Common myeloid progenitor, CD34-positive (primary cell): ENCODE results near the gene THEM4.
"Not testable (repeated sequence)": the region's sequence is repeated elsewhere in the genome, so short reads cannot be mapped to it uniquely, and the experiment has no call there.

Source experiments
- CTCF ChIA-PET: fragments of 350-600 bp; sonication (Branson Sonifier 250); formaldehyde crosslinking; loops from one replicate; lab custom pipeline; 2021; ENCODE audit warnings: antibody characterized with exemption; lab: Charles Lee
- POLR2A ChIA-PET: fragments of 350-600 bp; sonication (Branson Sonifier 250); formaldehyde crosslinking; loops from one replicate; lab custom pipeline; 2021; ENCODE audit warnings: antibody characterized with exemption; lab: Charles Lee
- DNase-seq, 3 donors: peaks; one replicate each; pipeline versions ENCODE4 v3.0.0 to v3.0.0-alpha.2; 2013
- H3K27ac ChIP-seq, 2 experiments: 1 replicate in 1 of 2; 2 replicates in 1 of 2; pipeline ENCODE4 v1.7.0; 2013; ENCODE audit warnings: inconsistent platforms in 2 of 2, low read length in 2 of 2, mild to moderate bottlenecking in 2 of 2, low read depth in 1 of 2, moderate library complexity in 1 of 2; ENCODE audit not compliant: severe bottlenecking in 2 of 2, insufficient read depth in 1 of 2, poor library complexity in 1 of 2
- H3K27me3 ChIP-seq, 5 experiments: replicated peaks in 2 of 5; 1 replicate in 3 of 5; 2 replicates in 2 of 5; pipeline versions ENCODE4 v1.6.1 to v1.7.0; 2013; ENCODE audit warnings: low read length in 4 of 5, mild to moderate bottlenecking in 2 of 5, moderate library complexity in 2 of 5, inconsistent platforms in 1 of 5; ENCODE audit not compliant: insufficient read depth in 5 of 5, control insufficient read depth in 4 of 5
- H3K36me3 ChIP-seq, 4 experiments: 1 replicate in 2 of 4; 2 replicates in 2 of 4; pipeline versions ENCODE4 v1.6.1 to v1.7.0; 2013; ENCODE audit warnings: low read length in 3 of 4, control low read depth in 1 of 4, mild to moderate bottlenecking in 1 of 4; ENCODE audit not compliant: control insufficient read depth in 4 of 4, insufficient read depth in 4 of 4
- H3K4me1 ChIP-seq, 4 experiments: 1 replicate in 3 of 4; 2 replicates in 1 of 4; pipeline versions ENCODE4 v1.6.1 to v1.7.1; 2013; ENCODE audit warnings: low read length in 3 of 4, mild to moderate bottlenecking in 3 of 4, control low read depth in 1 of 4, inconsistent platforms in 1 of 4, moderate library complexity in 1 of 4; ENCODE audit not compliant: control insufficient read depth in 4 of 4, insufficient read depth in 4 of 4; ENCODE audit errors: control extremely low read depth in 1 of 4
- H3K4me3 ChIP-seq, 7 experiments: 1 replicate in 4 of 7; 2 replicates in 3 of 7; pipeline versions ENCODE4 v1.5.1 to v1.7.0; 2013; ENCODE audit warnings: mild to moderate bottlenecking in 7 of 7, low read length in 6 of 7, moderate library complexity in 6 of 7, inconsistent platforms in 2 of 7, low read depth in 2 of 7, control low read depth in 1 of 7; ENCODE audit not compliant: insufficient read depth in 4 of 7, control insufficient read depth in 1 of 7; ENCODE audit errors: extremely low read depth in 1 of 7
- H3K9me3 ChIP-seq, 5 experiments: 1 replicate in 4 of 5; 2 replicates in 1 of 5; pipeline versions ENCODE4 v1.6.1 to v1.7.1; 2013; ENCODE audit warnings: low read length in 4 of 5, mild to moderate bottlenecking in 2 of 5, inconsistent platforms in 1 of 5, low read depth in 1 of 5, moderate library complexity in 1 of 5; ENCODE audit not compliant: control insufficient read depth in 4 of 5, insufficient read depth in 2 of 5; ENCODE audit errors: control extremely low read depth in 1 of 5
- WGBS: methylation state at CpG from one replicate; pipeline ENCODE4 v1.1.5; 2013; ENCODE audit not compliant: insufficient coverage; 5-methylcytosine and 5-hydroxymethylcytosine counted together

Gene THEM4

GRCh38 chr1:151885479-151885878, 23.8 kb downstream of the THEM4 start:
- Histone ChIP-seq H3K9me3 (no peaks in the 10 kb centered on the region), H3K36me3 (peaks cover 3 to 30% (median 10%) of the 10 kb centered on the region in 4 experiments), H3K27ac (no peak overlapping the region), H3K4me3 (no peak overlapping the region), H3K27me3 (no peaks in the 10 kb centered on the region), H3K4me1 (no peaks in the 10 kb centered on the region)
- ChIA-PET POLR2A (interaction anchor here (0.7 kb wide), 1 partner anchor 564 kb away, joined by 3 read pairs; no protein-coding TSS in a partner anchor), CTCF (interaction anchor here (1.4 to 3.1 kb wide), 3 partner anchors 9 to 116 kb away, joined by 3 to 15 read pairs (median 7); no protein-coding TSS in a partner anchor)
- no peak for DNase-seq
- no CpG with 5 or more reads among the region's 1 CpG for WGBS

- not testable (repeated sequence) for H3K27ac ChIP-seq, H3K4me3 ChIP-seq, H3K9me3 ChIP-seq, H3K27me3 ChIP-seq, DNase-seq, H3K4me1 ChIP-seq
- H3K36me3 ChIP-seq = peaks cover 3 to 25% (median 9%) of the 10 kb centered on the region in 4 experiments
- ChIA-PET POLR2A (interaction anchor here (0.7 kb wide), 1 partner anchor 565 kb away, joined by 3 read pairs; no protein-coding TSS in a partner anchor), CTCF (interaction anchor here (0.8 to 3.1 kb wide), 4 partner anchors 10 to 116 kb away, joined by 3 to 15 read pairs (median 3); no protein-coding TSS in a partner anchor)
- WGBS = 100% methylated on average over 3 of the region's 5 CpGs
Measured at GRCh38 chr1:151884879-151885278, 24.4 kb downstream of the THEM4 start.

GRCh38 chr1:151884445-151884844, 24.9 kb downstream of the THEM4 start:
- WGBS = no CpG with 5 or more reads among the region's 3 CpGs
- H3K27ac ChIP-seq, POLR2A ChIA-PET, DNase-seq, H3K4me3 ChIP-seq, H3K4me1 ChIP-seq, H3K9me3 ChIP-seq, H3K27me3 ChIP-seq: not testable (repeated sequence)
- peaks cover 3 to 26% (median 8%) of the 10 kb centered on the region in 4 experiments for H3K36me3 ChIP-seq
- CTCF ChIA-PET = interaction anchor here (0.8 to 3.1 kb wide), 5 partner anchors 11 to 117 kb away, joined by 3 to 15 read pairs (median 3); no protein-coding TSS in a partner anchor

GRCh38 chr1:151883898-151884297, 25.4 kb downstream of the THEM4 start:
- no CpG with 5 or more reads among the region's 4 CpGs for WGBS
- DNase-seq, H3K27me3 ChIP-seq, POLR2A ChIA-PET, H3K4me1 ChIP-seq, H3K9me3 ChIP-seq, H3K27ac ChIP-seq, H3K4me3 ChIP-seq: not testable (repeated sequence)
- CTCF ChIA-PET = interaction anchor here (0.9 to 3.1 kb wide), 2 partner anchors 52 to 117 kb away, joined by 3 to 15 read pairs; no protein-coding TSS in a partner anchor
- H3K36me3 ChIP-seq = peaks cover 2 to 26% (median 6%) of the 10 kb centered on the region in 4 experiments

GRCh38 chr1:151882918-151883317, 26.4 kb downstream of the THEM4 start:
- DNase-seq, H3K4me3 ChIP-seq, H3K9me3 ChIP-seq, H3K27me3 ChIP-seq, POLR2A ChIA-PET, H3K4me1 ChIP-seq, H3K27ac ChIP-seq: not testable (repeated sequence)
- 100% methylated on average over 1 of the region's 5 CpGs for WGBS
- H3K36me3 ChIP-seq = peaks cover 3 to 23% (median 5%) of the 10 kb centered on the region in 4 experiments
- CTCF ChIA-PET = interaction anchor here (0.9 to 2.0 kb wide), 5 partner anchors 8 to 116 kb away, joined by 3 to 9 read pairs (median 4); no protein-coding TSS in a partner anchor

- WGBS = no CpG with 5 or more reads among the region's 2 CpGs
- Histone ChIP-seq H3K4me1 (no peaks in the 10 kb centered on the region), H3K36me3 (peaks cover 3 to 19% (median 4%) of the 10 kb centered on the region in 4 experiments), H3K27ac (no peak overlapping the region), H3K27me3 (no peaks in the 10 kb centered on the region), H3K9me3 (no peaks in the 10 kb centered on the region), H3K4me3 (no peak overlapping the region)
- ChIA-PET POLR2A (no interaction called here), CTCF (interaction anchor here (0.7 to 2.0 kb wide), 10 partner anchors 8 to 121 kb away, joined by 3 to 9 read pairs (median 4); no protein-coding TSS in a partner anchor)
- no peak for DNase-seq
Measured at GRCh38 chr1:151882466-151882865, 26.8 kb downstream of the THEM4 start.

- ChIA-PET POLR2A (no interaction called here), CTCF (interaction anchor here (0.7 to 2.0 kb wide), 22 partner anchors 9 to 186 kb away, joined by 3 to 10 read pairs (median 4); partner anchors contain the start of genes C2CD4D, MRPL9 and TDRKH)
- H3K36me3 ChIP-seq = peaks cover 3 to 15% (median 8%) of the 10 kb centered on the region in 4 experiments
- H3K4me1 ChIP-seq = no peaks in the 10 kb centered on the region
- no peak overlapping the region for H3K4me3 ChIP-seq
- H3K27ac ChIP-seq = no peak overlapping the region
- WGBS = 0% methylated on average over 1 of the region's 2 CpGs
- no peaks in the 10 kb centered on the region for H3K9me3 ChIP-seq
- peak; percentile 14 to 46 (median 40) for DNase-seq
- no peaks in the 10 kb centered on the region for H3K27me3 ChIP-seq
Measured at GRCh38 chr1:151881479-151881878, 27.8 kb downstream of the THEM4 start.
